SK-N-MC (cell line): Measurements from ENCODE around the gene NRDE2.

Source experiments
- EZH2 ChIP-seq: fragments of 200-600 bp; sonication (generic); IDR thresholded peaks from one replicate; pipeline ENCODE4 v1.6.1; 2017; ENCODE audit warnings: antibody characterized with exemption
- POLR2AphosphoS5 ChIP-seq: IDR thresholded peaks from 2 replicates; pipeline ENCODE4 v1.6.1; 2012; ENCODE audit warnings: mild to moderate bottlenecking, low read depth, low read length, borderline replicate concordance

GRCh38 chr14:90348270-90348669 lies 16.5 kb upstream of the NRDE2 start:
- no peak for TF ChIP-seq EZH2
- TF ChIP-seq POLR2AphosphoS5, result no peak
